Ecto neural progenitor cell (in vitro differentiated cells): Measurements from ENCODE around the gene ADPRS.
A peak's percentile ranks its signal among the peaks of the same experiment; 100 is the strongest.

Source experiments
- DNase-seq: peaks from one replicate; pipeline ENCODE4 v3.0.0-alpha.2; 2018; ENCODE audit warnings: low spot score

The ADPRS gene

GRCh38 chr1:36108314-36108713 is 19.6 kb downstream of the ADPRS start:
- DNase-seq: no peak

GRCh38 chr1:36109041-36109679 is 20.5 kb downstream of the ADPRS start:
- no peak for DNase-seq

- no peak for DNase-seq
Measured at GRCh38 chr1:36111151-36111550, 22.5 kb downstream of the ADPRS start.

GRCh38 chr1:36112823-36113222 is 24.1 kb downstream of the ADPRS start:
- no peak for DNase-seq

GRCh38 chr1:36114371-36114770 is 25.7 kb downstream of the ADPRS start:
- DNase-seq: no peak

- no peak for DNase-seq
Measured at GRCh38 chr1:36115200-36115669, 26.5 kb downstream of the ADPRS start.

- DNase-seq: no peak
Measured at GRCh38 chr1:36115931-36116330, 27.2 kb downstream of the ADPRS start.

GRCh38 chr1:36116901-36117300 is 28.2 kb downstream of the ADPRS start:
- peak; percentile 41 for DNase-seq

GRCh38 chr1:36118447-36119204 is 29.9 kb downstream of the ADPRS start:
- peak; percentile 46 for DNase-seq

- DNase-seq: no peak
Measured at GRCh38 chr1:36119456-36119855, 30.8 kb downstream of the ADPRS start.

- DNase-seq: no peak
Measured at GRCh38 chr1:36122062-36123030, 33.7 kb downstream of the ADPRS start.

- no peak for DNase-seq
Measured at GRCh38 chr1:36123356-36123755, 34.7 kb downstream of the ADPRS start.

GRCh38 chr1:36124404-36125128 is 35.9 kb downstream of the ADPRS start:
- no peak for DNase-seq

GRCh38 chr1:36125129-36125991 is 36.7 kb downstream of the ADPRS start, which contains the start of gene COL8A2:
Gene COL8A2, minus strand, starts transcription at chr1:36125222. Its CDS starts 24,980 bp downstream, at chr1:36100242.
- no peak for DNase-seq

- no peak for DNase-seq
Measured at GRCh38 chr1:36126005-36126716, 37.5 kb downstream of the ADPRS start.

- DNase-seq: no peak
Measured at GRCh38 chr1:36126797-36127500, 38.3 kb downstream of the ADPRS start.

GRCh38 chr1:36128126-36128904 is 39.6 kb downstream of the ADPRS start:
- no peak for DNase-seq

- DNase-seq: no peak
Measured at GRCh38 chr1:36128905-36129206, 40.2 kb downstream of the ADPRS start.

- DNase-seq: no peak
Measured at GRCh38 chr1:36132029-36132428, 43.3 kb downstream of the ADPRS start.
